HepG2 (cell line): ENCODE data around the gene VAMP2. TPM values are rescaled to one million over a fixed set of nuclear protein-coding genes. Genes with fewer than 3 reads are reported as not detected.

Experiments used
- CENPT ChIP-seq: sonication (generic); formaldehyde crosslinking; IDR thresholded peaks from 2 replicates; pipeline ENCODE4 v1.8.0; 2022; ENCODE audit warnings: low read depth, mild to moderate bottlenecking, moderate library complexity, missing genetic modification reagents
- CREM ChIP-seq, 2 experiments: sonication (generic) in 1 of 2; formaldehyde crosslinking in 1 of 2; IDR thresholded peaks; 2 replicates each; pipeline versions ENCODE4 v1.4.0 to v1.6.1; 2016 to 2020; ENCODE audit warnings: antibody characterized with exemption in 1 of 2, mild to moderate bottlenecking in 1 of 2, missing genetic modification reagents in 1 of 2
- ELF3 ChIP-seq: IDR thresholded peaks from 2 replicates; pipeline ENCODE4 v1.6.1; 2016; ENCODE audit warnings: missing genetic modification reagents, missing compliant biosample characterization
- MAX ChIP-seq: IDR thresholded peaks from 2 replicates; pipeline ENCODE4 v1.6.1; 2012; ENCODE audit warnings: inconsistent platforms
- RORA ChIP-seq: sonication (generic); formaldehyde crosslinking; IDR thresholded peaks from 2 replicates; pipeline ENCODE4 v1.5.0; 2020; ENCODE audit warnings: mild to moderate bottlenecking, missing genetic modification reagents, moderate library complexity
- RXRA ChIP-seq: sonication (generic); formaldehyde crosslinking; IDR thresholded peaks from 2 replicates; pipeline ENCODE4 v1.5.1; 2020; ENCODE audit warnings: missing genetic modification reagents
- SAP130 ChIP-seq: IDR thresholded peaks from 2 replicates; pipeline ENCODE4 v1.6.1; 2016; ENCODE audit warnings: low read depth
- ZFP90 ChIP-seq: sonication (generic); formaldehyde crosslinking; IDR thresholded peaks from 2 replicates; pipeline ENCODE4 v1.8.0; 2022; ENCODE audit warnings: missing genetic modification reagents, mild to moderate bottlenecking, inconsistent platforms, borderline replicate concordance
- ZNF468 ChIP-seq: sonication (generic); formaldehyde crosslinking; IDR thresholded peaks from 2 replicates; pipeline ENCODE4 v1.8.0; 2022; ENCODE audit warnings: mild to moderate bottlenecking, moderate library complexity, missing genetic modification reagents
- ZNF597 ChIP-seq: sonication (generic); formaldehyde crosslinking; IDR thresholded peaks from 2 replicates; pipeline ENCODE4 v1.5.0; 2020; ENCODE audit warnings: missing genetic modification reagents
- polyA plus RNA-seq, 8 experiments: library from polyadenylated mRNA; depleted of rRNA in 3 of 8; stranded (reverse) in 7 of 8; unstranded in 1 of 8; fragments of >200 nt; fragmentation: Illumina TruSeq in 4 of 8; extraction: Trizol in 4 of 8; gene quantifications; 2 replicates each; pipeline versions ENCODE4 v1.2.1 to v1.2.3, GENCODE V29; 2011 to 2016; ENCODE audit warnings: low read depth in 4 of 8, missing spikeins in 1 of 8, mixed read lengths in 1 of 8; ENCODE audit not compliant: insufficient read depth in 1 of 8
- total RNA-seq, 5 experiments: library from RNA; depleted of rRNA; stranded (reverse); fragments of >200 nt; fragmentation: Illumina TruSeq; extraction: Trizol; gene quantifications; 2 replicates each; pipeline ENCODE4 v1.2.3, GENCODE V29; 2016; ENCODE audit warnings: low read depth in 1 of 5
- TF ChIP-seq, protein P1 (sequence below): sonication (generic); formaldehyde crosslinking; IDR thresholded peaks from 2 replicates; pipeline ENCODE4 v1.5.0; 2020; ENCODE audit warnings: mild to moderate bottlenecking, missing genetic modification reagents
- TF ChIP-seq, protein P2 (sequence below): sonication (generic); formaldehyde crosslinking; IDR thresholded peaks from 2 replicates; pipeline ENCODE4 v1.5.1; 2020; ENCODE audit warnings: mild to moderate bottlenecking, missing genetic modification reagents, moderate library complexity
- TF ChIP-seq, protein P3 (sequence below): sonication (generic); formaldehyde crosslinking; IDR thresholded peaks from 2 replicates; pipeline ENCODE4 v1.9.0; 2021; ENCODE audit warnings: mild to moderate bottlenecking, missing genetic modification reagents
- TF ChIP-seq, protein P4 (sequence below): sonication (generic); formaldehyde crosslinking; IDR thresholded peaks from 2 replicates; pipeline ENCODE4 v1.8.1; 2023; ENCODE audit warnings: mild to moderate bottlenecking, missing genetic modification reagents

The VAMP2 gene
- total and polyA plus RNA-seq, 2 of the 13 experiments (the other 11 are each of a cell fraction or from before 2014, with no cell fraction given): 3.9 to 17.2 TPM

- TF ChIP-seq, protein P1, sequence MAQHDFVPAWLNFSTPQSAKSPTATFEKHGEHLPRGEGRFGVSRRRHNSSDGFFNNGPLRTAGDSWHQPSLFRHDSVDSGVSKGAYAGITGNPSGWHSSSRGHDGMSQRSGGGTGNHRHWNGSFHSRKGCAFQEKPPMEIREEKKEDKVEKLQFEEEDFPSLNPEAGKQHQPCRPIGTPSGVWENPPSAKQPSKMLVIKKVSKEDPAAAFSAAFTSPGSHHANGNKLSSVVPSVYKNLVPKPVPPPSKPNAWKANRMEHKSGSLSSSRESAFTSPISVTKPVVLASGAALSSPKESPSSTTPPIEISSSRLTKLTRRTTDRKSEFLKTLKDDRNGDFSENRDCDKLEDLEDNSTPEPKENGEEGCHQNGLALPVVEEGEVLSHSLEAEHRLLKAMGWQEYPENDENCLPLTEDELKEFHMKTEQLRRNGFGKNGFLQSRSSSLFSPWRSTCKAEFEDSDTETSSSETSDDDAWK: no peak
- 0 out of 2 replicates have a peak, but pooled peaks have one; percentile 37 for TF ChIP-seq MAX
- TF ChIP-seq ELF3 (CRISPR knock-in tag): 0 out of 2 replicates have a peak, but pooled peaks have one; percentile 17
- no peak for TF ChIP-seq RXRA (CRISPR knock-in tag)
- no peak for TF ChIP-seq CREM (IDR thresholded peaks at IDR 0.05)
- TF ChIP-seq CREM (CRISPR knock-in tag; IDR thresholded peaks at IDR 0.05): no peak
- TF ChIP-seq CENPT (CRISPR knock-in tag): no peak
- TF ChIP-seq ZFP90 (CRISPR knock-in tag): 0 out of 2 replicates have a peak, but pooled peaks have one; percentile 8
- no peak for TF ChIP-seq ZNF597 (CRISPR knock-in tag)
- TF ChIP-seq, protein P2, sequence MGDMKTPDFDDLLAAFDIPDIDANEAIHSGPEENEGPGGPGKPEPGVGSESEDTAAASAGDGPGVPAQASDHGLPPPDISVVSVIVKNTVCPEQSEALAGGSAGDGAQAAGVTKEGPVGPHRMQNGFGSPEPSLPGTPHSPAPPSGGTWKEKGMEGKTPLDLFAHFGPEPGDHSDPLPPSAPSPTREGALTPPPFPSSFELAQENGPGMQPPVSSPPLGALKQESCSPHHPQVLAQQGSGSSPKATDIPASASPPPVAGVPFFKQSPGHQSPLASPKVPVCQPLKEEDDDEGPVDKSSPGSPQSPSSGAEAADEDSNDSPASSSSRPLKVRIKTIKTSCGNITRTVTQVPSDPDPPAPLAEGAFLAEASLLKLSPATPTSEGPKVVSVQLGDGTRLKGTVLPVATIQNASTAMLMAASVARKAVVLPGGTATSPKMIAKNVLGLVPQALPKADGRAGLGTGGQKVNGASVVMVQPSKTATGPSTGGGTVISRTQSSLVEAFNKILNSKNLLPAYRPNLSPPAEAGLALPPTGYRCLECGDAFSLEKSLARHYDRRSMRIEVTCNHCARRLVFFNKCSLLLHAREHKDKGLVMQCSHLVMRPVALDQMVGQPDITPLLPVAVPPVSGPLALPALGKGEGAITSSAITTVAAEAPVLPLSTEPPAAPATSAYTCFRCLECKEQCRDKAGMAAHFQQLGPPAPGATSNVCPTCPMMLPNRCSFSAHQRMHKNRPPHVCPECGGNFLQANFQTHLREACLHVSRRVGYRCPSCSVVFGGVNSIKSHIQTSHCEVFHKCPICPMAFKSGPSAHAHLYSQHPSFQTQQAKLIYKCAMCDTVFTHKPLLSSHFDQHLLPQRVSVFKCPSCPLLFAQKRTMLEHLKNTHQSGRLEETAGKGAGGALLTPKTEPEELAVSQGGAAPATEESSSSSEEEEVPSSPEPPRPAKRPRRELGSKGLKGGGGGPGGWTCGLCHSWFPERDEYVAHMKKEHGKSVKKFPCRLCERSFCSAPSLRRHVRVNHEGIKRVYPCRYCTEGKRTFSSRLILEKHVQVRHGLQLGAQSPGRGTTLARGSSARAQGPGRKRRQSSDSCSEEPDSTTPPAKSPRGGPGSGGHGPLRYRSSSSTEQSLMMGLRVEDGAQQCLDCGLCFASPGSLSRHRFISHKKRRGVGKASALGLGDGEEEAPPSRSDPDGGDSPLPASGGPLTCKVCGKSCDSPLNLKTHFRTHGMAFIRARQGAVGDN (CRISPR knock-in tag): peak; percentile 22; the same call in 1 of the 2 replicates
- no peak for TF ChIP-seq ZNF468 (CRISPR knock-in tag)
- peak; percentile 31; the same call in 1 of the 2 replicates for TF ChIP-seq SAP130 (CRISPR knock-in tag)
- TF ChIP-seq, protein P3, sequence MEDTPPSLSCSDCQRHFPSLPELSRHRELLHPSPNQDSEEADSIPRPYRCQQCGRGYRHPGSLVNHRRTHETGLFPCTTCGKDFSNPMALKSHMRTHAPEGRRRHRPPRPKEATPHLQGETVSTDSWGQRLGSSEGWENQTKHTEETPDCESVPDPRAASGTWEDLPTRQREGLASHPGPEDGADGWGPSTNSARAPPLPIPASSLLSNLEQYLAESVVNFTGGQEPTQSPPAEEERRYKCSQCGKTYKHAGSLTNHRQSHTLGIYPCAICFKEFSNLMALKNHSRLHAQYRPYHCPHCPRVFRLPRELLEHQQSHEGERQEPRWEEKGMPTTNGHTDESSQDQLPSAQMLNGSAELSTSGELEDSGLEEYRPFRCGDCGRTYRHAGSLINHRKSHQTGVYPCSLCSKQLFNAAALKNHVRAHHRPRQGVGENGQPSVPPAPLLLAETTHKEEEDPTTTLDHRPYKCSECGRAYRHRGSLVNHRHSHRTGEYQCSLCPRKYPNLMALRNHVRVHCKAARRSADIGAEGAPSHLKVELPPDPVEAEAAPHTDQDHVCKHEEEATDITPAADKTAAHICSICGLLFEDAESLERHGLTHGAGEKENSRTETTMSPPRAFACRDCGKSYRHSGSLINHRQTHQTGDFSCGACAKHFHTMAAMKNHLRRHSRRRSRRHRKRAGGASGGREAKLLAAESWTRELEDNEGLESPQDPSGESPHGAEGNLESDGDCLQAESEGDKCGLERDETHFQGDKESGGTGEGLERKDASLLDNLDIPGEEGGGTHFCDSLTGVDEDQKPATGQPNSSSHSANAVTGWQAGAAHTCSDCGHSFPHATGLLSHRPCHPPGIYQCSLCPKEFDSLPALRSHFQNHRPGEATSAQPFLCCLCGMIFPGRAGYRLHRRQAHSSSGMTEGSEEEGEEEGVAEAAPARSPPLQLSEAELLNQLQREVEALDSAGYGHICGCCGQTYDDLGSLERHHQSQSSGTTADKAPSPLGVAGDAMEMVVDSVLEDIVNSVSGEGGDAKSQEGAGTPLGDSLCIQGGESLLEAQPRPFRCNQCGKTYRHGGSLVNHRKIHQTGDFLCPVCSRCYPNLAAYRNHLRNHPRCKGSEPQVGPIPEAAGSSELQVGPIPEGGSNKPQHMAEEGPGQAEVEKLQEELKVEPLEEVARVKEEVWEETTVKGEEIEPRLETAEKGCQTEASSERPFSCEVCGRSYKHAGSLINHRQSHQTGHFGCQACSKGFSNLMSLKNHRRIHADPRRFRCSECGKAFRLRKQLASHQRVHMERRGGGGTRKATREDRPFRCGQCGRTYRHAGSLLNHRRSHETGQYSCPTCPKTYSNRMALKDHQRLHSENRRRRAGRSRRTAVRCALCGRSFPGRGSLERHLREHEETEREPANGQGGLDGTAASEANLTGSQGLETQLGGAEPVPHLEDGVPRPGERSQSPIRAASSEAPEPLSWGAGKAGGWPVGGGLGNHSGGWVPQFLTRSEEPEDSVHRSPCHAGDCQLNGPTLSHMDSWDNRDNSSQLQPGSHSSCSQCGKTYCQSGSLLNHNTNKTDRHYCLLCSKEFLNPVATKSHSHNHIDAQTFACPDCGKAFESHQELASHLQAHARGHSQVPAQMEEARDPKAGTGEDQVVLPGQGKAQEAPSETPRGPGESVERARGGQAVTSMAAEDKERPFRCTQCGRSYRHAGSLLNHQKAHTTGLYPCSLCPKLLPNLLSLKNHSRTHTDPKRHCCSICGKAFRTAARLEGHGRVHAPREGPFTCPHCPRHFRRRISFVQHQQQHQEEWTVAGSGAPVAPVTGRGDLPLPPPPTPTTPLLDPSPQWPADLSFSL: no peak
- TF ChIP-seq, protein P4, sequence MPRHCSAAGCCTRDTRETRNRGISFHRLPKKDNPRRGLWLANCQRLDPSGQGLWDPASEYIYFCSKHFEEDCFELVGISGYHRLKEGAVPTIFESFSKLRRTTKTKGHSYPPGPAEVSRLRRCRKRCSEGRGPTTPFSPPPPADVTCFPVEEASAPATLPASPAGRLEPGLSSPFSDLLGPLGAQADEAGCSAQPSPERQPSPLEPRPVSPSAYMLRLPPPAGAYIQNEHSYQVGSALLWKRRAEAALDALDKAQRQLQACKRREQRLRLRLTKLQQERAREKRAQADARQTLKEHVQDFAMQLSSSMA (CRISPR knock-in tag): no peak
- no peak for TF ChIP-seq RORA (CRISPR knock-in tag)
Measured at GRCh38 chr17:8117367-8117979, 45.3 kb downstream of the VAMP2 start (continued).
